Activated B cell treated with CpG ODN at 0.5 μM for 24 hours (primary cell): ENCODE data around the gene ASAP2. TPM values are rescaled to one million over a fixed set of nuclear protein-coding genes. Genes with fewer than 3 reads are reported as not detected.

Experiments used
- ATAC-seq: fragments of 200-7000 bp; cut with Tn5 transposase; one replicate; pipeline ENCODE4 v1.10.0; 2021; ENCODE audit warnings: low read depth, mild to moderate bottlenecking, moderate library complexity
- CTCF ChIA-PET: fragments of 350-600 bp; sonication (Branson Sonifier 250); formaldehyde crosslinking; loops from one replicate; lab custom pipeline; 2021; ENCODE audit warnings: antibody characterized with exemption; lab: Charles Lee
- POLR2A ChIA-PET: fragments of 350-600 bp; sonication (Branson Sonifier 250); formaldehyde crosslinking; loops from one replicate; lab custom pipeline; 2021; ENCODE audit warnings: antibody characterized with exemption; lab: Charles Lee
- DNase-seq: peaks from one replicate; pipeline ENCODE4 v3.0.0; 2022
- H3K27ac Mint-ChIP-seq: one replicate; pipeline ENCODE4 v1.8.0; 2020; ENCODE audit warnings: mixed read lengths
- H3K27me3 Mint-ChIP-seq: one replicate; pipeline ENCODE4 v1.8.0; 2021; ENCODE audit warnings: mixed read lengths
- H3K36me3 Mint-ChIP-seq: one replicate; pipeline ENCODE4 v1.8.0; 2021; ENCODE audit warnings: low read depth, mixed read lengths
- H3K4me1 Mint-ChIP-seq: one replicate; pipeline ENCODE4 v1.8.0; 2021; ENCODE audit warnings: mixed read lengths
- H3K4me3 Mint-ChIP-seq: one replicate; pipeline ENCODE4 v1.8.0; 2020; ENCODE audit warnings: mild to moderate bottlenecking, mixed read lengths
- H3K9me3 Mint-ChIP-seq: one replicate; pipeline ENCODE4 v1.8.0; 2020; ENCODE audit warnings: mixed read lengths
- CTCF ChIP-seq: fragments of 200-600 bp; IDR thresholded peaks from one replicate; pipeline ENCODE4 v1.8.0; 2022; ENCODE audit warnings: antibody characterized with exemption, mild to moderate bottlenecking
- intact Hi-C: fragments of 100-400 bp; cut with micrococcal nuclease; formaldehyde crosslinking; loops from one replicate; pipeline ENCODE4 v1.15.1; 2024
- total RNA-seq: library from RNA; stranded (reverse); gene quantifications from 2 replicates; pipeline ENCODE4 v1.2.3, GENCODE V29; 2022

Gene ASAP2
- total RNA-seq, 1 donor from 2014 or later: not detected

GRCh38 chr2:9237831-9238230, 31.2 kb downstream of the ASAP2 start:
- Mint-ChIP-seq H3K36me3 (no peaks in the 10 kb centered on the region), H3K4me3 (no peak overlapping the region), H3K4me1 (no peaks in the 10 kb centered on the region), H3K9me3 (no peaks in the 10 kb centered on the region), H3K27me3 (no peaks in the 10 kb centered on the region), H3K27ac (no peak overlapping the region)
- CTCF ChIA-PET: no interaction called here
- DNase-seq (no peak), ATAC-seq (no peak)
- no peak for TF ChIP-seq CTCF
- POLR2A ChIA-PET: no interaction called here
- intact Hi-C loops: no loop called here

DNA sequence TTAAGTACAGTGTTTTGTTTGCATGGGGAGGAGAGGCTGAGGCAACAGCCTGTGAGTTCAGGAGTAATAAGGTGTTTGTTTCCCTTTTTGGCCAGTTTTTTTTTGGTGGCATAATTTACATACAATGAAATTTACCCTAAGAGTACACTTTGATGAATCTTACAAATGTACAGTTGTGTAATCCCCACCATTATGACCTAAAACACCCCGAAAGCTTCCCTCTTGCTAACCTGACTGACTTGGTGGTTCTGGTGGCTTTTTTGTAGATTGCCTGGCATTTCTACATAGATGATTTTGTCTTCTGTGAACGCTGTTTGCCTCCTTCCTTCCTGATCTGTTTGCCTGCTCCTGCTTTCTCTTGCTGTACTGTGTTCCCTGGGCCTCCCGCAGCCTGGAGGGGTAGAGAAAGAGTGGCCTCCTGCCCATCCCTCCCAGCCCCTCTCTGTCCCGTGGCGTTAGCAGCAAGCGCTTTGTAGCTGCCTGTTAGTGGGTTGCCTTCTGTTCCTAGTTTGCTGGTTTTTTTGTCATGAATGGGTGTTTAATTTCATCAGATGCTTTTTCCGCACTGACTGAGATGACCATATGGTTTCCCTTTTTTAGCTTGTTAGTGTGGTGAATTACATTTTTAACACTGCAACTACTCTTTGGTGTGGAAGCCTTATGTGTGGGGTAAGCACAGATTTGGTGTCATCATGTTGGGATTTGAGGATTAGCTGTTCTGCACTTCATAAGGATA, 32.1 kb downstream of the ASAP2 start:
- CTCF ChIA-PET: no interaction called here
- TF ChIP-seq CTCF: no peak
- intact Hi-C loops: no loop called here
- POLR2A ChIA-PET: no interaction called here
- Mint-ChIP-seq H3K4me3 (no peak overlapping the region), H3K27ac (no peak overlapping the region), H3K36me3 (no peaks in the 10 kb centered on the region), H3K27me3 (no peaks in the 10 kb centered on the region), H3K9me3 (no peaks in the 10 kb centered on the region), H3K4me1 (no peaks in the 10 kb centered on the region)
- DNase-seq (no peak), ATAC-seq (no peak)

DNA sequence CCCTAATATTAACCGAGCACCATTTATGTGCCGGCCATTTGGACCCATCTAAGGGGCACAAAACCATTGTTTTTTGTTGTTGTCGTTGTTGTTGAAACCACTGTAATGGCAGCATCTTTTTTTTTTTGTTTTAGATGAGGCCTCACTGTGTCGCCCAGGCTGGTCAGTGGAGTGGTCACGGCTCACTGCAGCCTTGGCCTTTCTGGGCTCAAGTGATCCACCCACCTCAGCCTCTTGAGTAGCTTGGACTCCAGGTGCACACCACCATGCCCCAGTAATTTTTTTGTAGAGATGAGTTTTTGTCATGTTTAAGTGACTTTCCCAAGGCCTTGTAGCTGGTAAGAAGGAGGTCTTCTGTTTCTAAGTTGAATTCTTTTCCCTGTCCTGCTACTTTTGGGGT, 33.0 kb downstream of the ASAP2 start:
- Mint-ChIP-seq H3K9me3 (no peaks in the 10 kb centered on the region), H3K36me3 (no peaks in the 10 kb centered on the region), H3K27ac (no peak overlapping the region), H3K27me3 (no peaks in the 10 kb centered on the region), H3K4me1 (no peaks in the 10 kb centered on the region), H3K4me3 (no peak overlapping the region)
- TF ChIP-seq CTCF: no peak
- intact Hi-C loops: no loop called here
- no peak for DNase-seq
- ChIA-PET CTCF (no interaction called here), POLR2A (no interaction called here)
- ATAC-seq: no peak

DNA sequence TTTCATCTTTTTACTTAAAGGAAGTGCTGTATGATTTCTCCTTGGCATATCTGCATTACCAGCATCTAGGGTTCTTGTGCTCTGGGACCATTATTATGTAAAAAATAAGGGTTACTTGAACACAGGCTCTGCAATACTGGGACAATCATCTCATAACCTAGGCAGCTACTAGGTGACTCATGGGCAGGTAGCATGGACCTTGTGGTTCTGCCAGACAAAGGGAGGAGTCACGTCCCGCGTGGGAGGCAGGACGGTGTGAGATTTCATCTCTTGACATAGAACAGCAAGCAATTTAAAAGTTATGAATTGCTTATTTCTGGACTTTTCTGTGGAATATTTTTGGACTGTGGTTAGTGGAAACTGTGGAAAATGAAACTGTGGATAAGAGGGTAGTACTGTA, 34.1 kb downstream of the ASAP2 start:
- POLR2A ChIA-PET: no interaction called here
- intact Hi-C loops: no loop called here
- Mint-ChIP-seq H3K27ac (no peak overlapping the region), H3K9me3 (no peaks in the 10 kb centered on the region), H3K4me3 (no peak overlapping the region), H3K27me3 (no peaks in the 10 kb centered on the region), H3K36me3 (no peaks in the 10 kb centered on the region), H3K4me1 (no peaks in the 10 kb centered on the region)
- no peak for TF ChIP-seq CTCF
- DNase-seq (no peak), ATAC-seq (no peak)
- CTCF ChIA-PET: no interaction called here

GRCh38 chr2:9241233-9241632, 34.6 kb downstream of the ASAP2 start:
- ATAC-seq (no peak), DNase-seq (no peak)
- Mint-ChIP-seq H3K27me3 (no peaks in the 10 kb centered on the region), H3K9me3 (no peaks in the 10 kb centered on the region), H3K27ac (no peak overlapping the region), H3K36me3 (no peaks in the 10 kb centered on the region), H3K4me3 (no peak overlapping the region), H3K4me1 (no peaks in the 10 kb centered on the region)
- ChIA-PET CTCF (no interaction called here), POLR2A (no interaction called here)
- no peak for TF ChIP-seq CTCF
- intact Hi-C loops: no loop called here
